Measurements from ENCODE around the gene PPP2R5E. TPM values are rescaled to one million over a fixed set of nuclear protein-coding genes. Genes with fewer than 3 reads are reported as not detected.

The PPP2R5E gene
- total RNA-seq, 4 donors from 2014 or later = 10.5 to 45.2 (median 27.8) TPM

GRCh38 chr14:63453443-63453936 is 89.7 kb downstream of the PPP2R5E start:
- Histone ChIP-seq H3K9me3 (no peaks in the 10 kb centered on the region), H3K36me3 (peaks cover 0 to 11% (median 0%) of the 10 kb centered on the region in 4 donors), H3K4me3 (no peak overlapping the region), H3K27ac (peak overlapping the region; percentile 15 to 37 (median 28)), H3K4me1 (peaks cover 0 to 13% (median 0%) of the 10 kb centered on the region in 4 donors), H3K27me3 (no peaks in the 10 kb centered on the region)
- in situ Hi-C loops (cut with MboI; ENCODE audit: low pct_ligation_motif_present in 1 of 4, low pct_unique_long_range_greater_than_20kb in 1 of 4, low sequenced_read_pairs in 3 of 4) = no loop called here
- WGBS, 2 donors (ENCODE audit: low coverage in 1 of 2) = 80 to 86% methylated on average over 8 of the region's 8 CpGs
- DNase-seq = no peak
- peak in 1 of 3 donors; percentile 27 for TF ChIP-seq POLR2AphosphoS5 (IDR thresholded peaks at IDR 0.05)
- TF ChIP-seq EP300 (IDR thresholded peaks at IDR 0.05; ENCODE audit: low read depth) = no peak
- intact Hi-C loops (cut with DNase I; ENCODE audit: low total_unique reads) = no loop called here

- in situ Hi-C loops (cut with MboI; ENCODE audit: low pct_ligation_motif_present in 1 of 4, low pct_unique_long_range_greater_than_20kb in 1 of 4, low sequenced_read_pairs in 3 of 4) (no loop called here), intact Hi-C loops (cut with DNase I; ENCODE audit: low total_unique reads) (no loop called here)
- TF ChIP-seq CTCF (IDR thresholded peaks at IDR 0.05) = no peak
- no peak for TF ChIP-seq POLR2AphosphoS5 (IDR thresholded peaks at IDR 0.05)
- TF ChIP-seq POLR2A (IDR thresholded peaks at IDR 0.05) = no peak
- no peak for TF ChIP-seq EP300 (IDR thresholded peaks at IDR 0.05; ENCODE audit: low read depth)
- Histone ChIP-seq H3K36me3 (peaks cover 0 to 11% (median 0%) of the 10 kb centered on the region in 4 donors), H3K4me1 (peaks cover 0 to 13% (median 0%) of the 10 kb centered on the region in 4 donors), H3K27me3 (no peaks in the 10 kb centered on the region), H3K27ac (peak overlapping the region in 2 of 4 donors; percentile 23 to 37), H3K9me3 (no peaks in the 10 kb centered on the region), H3K4me3 (no peak overlapping the region)
- no peak for DNase-seq
- WGBS, 2 donors (ENCODE audit: low coverage in 1 of 2) = 88 to 96% methylated on average over 3 of the region's 3 CpGs
Observed at GRCh38 chr14:63452796-63453195, 90.4 kb downstream of the PPP2R5E start.

GRCh38 chr14:63448841-63449240 is 94.3 kb downstream of the PPP2R5E start:
- TF ChIP-seq CTCF (IDR thresholded peaks at IDR 0.05) = no peak
- no peak for TF ChIP-seq EP300 (IDR thresholded peaks at IDR 0.05; ENCODE audit: low read depth)
- TF ChIP-seq POLR2AphosphoS5 (IDR thresholded peaks at IDR 0.05) = no peak
- TF ChIP-seq POLR2A (IDR thresholded peaks at IDR 0.05) = no peak
- Histone ChIP-seq H3K27ac (no peak overlapping the region), H3K27me3 (no peaks in the 10 kb centered on the region), H3K4me3 (no peak overlapping the region), H3K36me3 (peaks cover 0 to 11% (median 0%) of the 10 kb centered on the region in 4 donors), H3K4me1 (peaks cover 0 to 2% (median 0%) of the 10 kb centered on the region in 4 donors), H3K9me3 (no peaks in the 10 kb centered on the region)
- WGBS, 2 donors (ENCODE audit: low coverage in 1 of 2) = 91% methylated on average over 3 of the region's 3 CpGs
- intact Hi-C loops (cut with DNase I; ENCODE audit: low total_unique reads) = no loop called here
- in situ Hi-C loops (cut with MboI; ENCODE audit: low pct_ligation_motif_present in 1 of 4, low pct_unique_long_range_greater_than_20kb in 1 of 4, low sequenced_read_pairs in 3 of 4) = no loop called here
- DNase-seq = no peak

GRCh38 chr14:63444588-63444987 is 98.6 kb downstream of the PPP2R5E start:
- 74 to 86% methylated on average over 1 of the region's 1 CpG for WGBS, 2 donors (ENCODE audit: low coverage in 1 of 2)
- TF ChIP-seq POLR2AphosphoS5 (IDR thresholded peaks at IDR 0.05) (no peak), EP300 (IDR thresholded peaks at IDR 0.05; ENCODE audit: low read depth) (no peak), POLR2A (IDR thresholded peaks at IDR 0.05) (no peak), CTCF (IDR thresholded peaks at IDR 0.05) (no peak)
- Histone ChIP-seq H3K4me1 (peaks cover 0 to 12% (median 2%) of the 10 kb centered on the region in 4 donors), H3K36me3 (no peaks in the 10 kb centered on the region), H3K9me3 (no peaks in the 10 kb centered on the region), H3K27me3 (no peaks in the 10 kb centered on the region), H3K27ac (no peak overlapping the region), H3K4me3 (no peak overlapping the region)
- DNase-seq = no peak
- intact Hi-C loops (cut with DNase I; ENCODE audit: low total_unique reads) (no loop called here), in situ Hi-C loops (cut with MboI; ENCODE audit: low pct_ligation_motif_present in 1 of 4, low pct_unique_long_range_greater_than_20kb in 1 of 4, low sequenced_read_pairs in 3 of 4) (no loop called here)

- Histone ChIP-seq H3K36me3 (no peaks in the 10 kb centered on the region), H3K27me3 (no peaks in the 10 kb centered on the region), H3K27ac (no peak overlapping the region), H3K4me1 (peaks cover 6 to 18% (median 8%) of the 10 kb centered on the region in 4 donors), H3K9me3 (no peaks in the 10 kb centered on the region), H3K4me3 (no peak overlapping the region)
- DNase-seq = no peak
- WGBS, 2 donors (ENCODE audit: low coverage in 1 of 2) = 93 to 100% methylated on average over 3 of the region's 3 CpGs
- intact Hi-C loops (cut with DNase I; ENCODE audit: low total_unique reads) (no loop called here), in situ Hi-C loops (cut with MboI; ENCODE audit: low pct_ligation_motif_present in 1 of 4, low pct_unique_long_range_greater_than_20kb in 1 of 4, low sequenced_read_pairs in 3 of 4) (no loop called here)
- no peak for TF ChIP-seq EP300 (IDR thresholded peaks at IDR 0.05; ENCODE audit: low read depth)
- TF ChIP-seq POLR2A (IDR thresholded peaks at IDR 0.05) = no peak
- TF ChIP-seq CTCF (IDR thresholded peaks at IDR 0.05) = no peak
Observed at GRCh38 chr14:63443988-63444387, 99.2 kb downstream of the PPP2R5E start.

All from transverse colon (tissue), 4 donors.